SHP77 (cell line): ENCODE measurements around the gene ZNF362.

Experiments used
- DNase-seq, 2 experiments: peaks; one replicate each; lab custom pipeline; 2025; lab: John Stamatoyannopoulos, UW

ZNF362 gene

DNA sequence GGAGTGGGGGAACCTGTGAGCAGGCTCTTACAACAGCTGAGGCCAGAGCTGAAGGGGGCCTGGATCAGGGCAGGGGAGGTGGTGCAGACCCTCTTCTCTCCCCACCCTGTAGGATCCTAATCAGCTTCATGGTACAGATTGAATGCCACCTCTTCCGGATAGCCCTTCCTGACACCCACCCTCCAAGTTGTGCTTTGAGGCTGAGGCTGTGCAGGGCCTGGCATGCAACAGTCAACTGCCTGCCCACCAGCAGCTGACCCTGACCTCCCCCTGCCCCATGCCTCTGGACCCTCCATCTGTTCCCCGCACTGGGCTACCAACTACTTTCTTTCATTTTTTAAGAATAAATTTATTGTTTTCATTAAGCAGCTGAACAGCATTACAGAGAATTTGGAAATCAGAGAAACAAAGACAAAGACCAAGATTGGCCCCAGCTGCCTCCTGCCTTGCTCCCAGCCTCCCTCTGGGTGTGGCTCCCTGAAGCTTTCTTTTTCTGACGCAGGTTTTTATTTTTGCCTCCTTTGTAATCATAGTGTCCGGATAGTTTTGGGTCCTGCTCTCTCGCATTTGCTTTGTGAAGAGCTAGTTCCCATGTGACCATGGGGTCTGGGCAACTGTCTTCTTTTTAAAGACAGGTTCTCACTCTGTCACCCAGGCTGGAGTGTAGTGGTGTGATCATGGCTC is 12.8 kb downstream of the ZNF362 start:
- DNase-seq: no peak

DNA sequence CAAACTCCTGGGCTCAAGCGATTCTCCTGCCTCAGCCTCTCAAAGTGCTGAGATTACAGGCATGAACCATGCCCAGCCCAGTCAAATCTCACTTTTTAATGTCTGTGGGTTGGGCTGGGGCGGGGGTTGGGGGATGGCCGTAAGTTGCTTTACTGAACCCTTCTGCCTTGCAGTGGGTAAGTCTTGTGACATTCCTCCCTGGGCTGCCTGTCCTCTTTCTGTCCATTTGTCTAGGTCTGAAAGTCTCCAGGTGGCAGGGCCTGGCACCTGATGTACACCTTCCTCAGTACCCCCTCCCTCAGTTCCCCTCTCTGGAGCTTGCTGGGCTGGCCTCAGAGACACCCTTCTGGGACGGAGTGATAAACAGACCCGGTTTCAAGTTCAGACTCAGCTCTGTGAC is 13.3 kb downstream of the ZNF362 start:
- DNase-seq: no peak

DNA sequence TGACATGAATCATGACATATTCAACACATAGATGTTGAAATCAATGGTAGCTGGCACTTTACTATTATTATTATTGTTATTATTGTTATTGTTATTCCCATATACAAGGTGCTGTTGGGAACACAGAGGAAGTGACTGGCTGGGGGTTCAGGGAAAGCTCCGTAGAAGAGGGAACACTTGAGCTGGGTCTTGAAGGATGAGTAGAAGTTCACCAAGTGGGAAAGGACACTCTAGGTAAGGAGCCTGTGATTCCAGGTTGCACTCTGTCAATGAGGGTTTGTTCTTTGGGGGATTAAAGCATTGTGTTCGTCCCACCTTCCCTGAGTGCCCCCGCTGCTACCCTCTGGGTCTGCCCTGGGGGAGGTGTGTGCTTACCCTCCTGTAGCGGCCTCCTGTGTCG is 14.1 kb downstream of the ZNF362 start:
- DNase-seq: no peak

DNA sequence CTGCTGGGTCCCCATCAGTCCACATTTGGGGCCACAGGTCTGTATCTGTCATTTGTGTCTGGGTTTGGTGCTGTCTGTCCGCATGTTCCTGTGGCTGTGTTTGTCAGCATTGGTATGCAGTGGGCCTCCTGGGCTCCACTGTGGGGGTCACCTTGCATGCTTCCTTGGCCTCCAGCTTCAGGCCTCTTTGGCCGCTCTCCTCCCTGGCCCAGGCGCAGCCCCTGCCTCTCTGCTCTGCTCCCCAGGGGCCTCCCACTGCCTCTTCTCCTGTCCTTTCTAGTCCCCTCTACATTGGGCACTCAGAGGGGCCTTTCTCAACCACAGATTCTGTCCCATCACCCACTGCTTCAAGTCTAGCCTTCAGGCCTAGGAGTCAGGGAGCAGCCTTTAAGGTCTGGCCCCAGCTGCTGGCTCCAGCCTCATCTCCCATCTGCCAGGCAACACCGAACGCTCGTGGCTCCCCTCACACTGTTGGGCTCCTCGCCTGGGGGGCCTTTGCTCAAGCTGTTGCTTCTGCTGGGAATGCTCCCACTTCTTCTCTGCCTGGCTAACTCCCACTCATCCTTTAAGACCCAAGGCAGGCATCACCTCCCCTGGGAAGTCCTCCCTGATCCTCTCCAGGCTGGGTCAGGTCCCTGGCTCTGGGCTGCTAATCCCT is 14.6 kb downstream of the ZNF362 start:
- DNase-seq: no peak

DNA sequence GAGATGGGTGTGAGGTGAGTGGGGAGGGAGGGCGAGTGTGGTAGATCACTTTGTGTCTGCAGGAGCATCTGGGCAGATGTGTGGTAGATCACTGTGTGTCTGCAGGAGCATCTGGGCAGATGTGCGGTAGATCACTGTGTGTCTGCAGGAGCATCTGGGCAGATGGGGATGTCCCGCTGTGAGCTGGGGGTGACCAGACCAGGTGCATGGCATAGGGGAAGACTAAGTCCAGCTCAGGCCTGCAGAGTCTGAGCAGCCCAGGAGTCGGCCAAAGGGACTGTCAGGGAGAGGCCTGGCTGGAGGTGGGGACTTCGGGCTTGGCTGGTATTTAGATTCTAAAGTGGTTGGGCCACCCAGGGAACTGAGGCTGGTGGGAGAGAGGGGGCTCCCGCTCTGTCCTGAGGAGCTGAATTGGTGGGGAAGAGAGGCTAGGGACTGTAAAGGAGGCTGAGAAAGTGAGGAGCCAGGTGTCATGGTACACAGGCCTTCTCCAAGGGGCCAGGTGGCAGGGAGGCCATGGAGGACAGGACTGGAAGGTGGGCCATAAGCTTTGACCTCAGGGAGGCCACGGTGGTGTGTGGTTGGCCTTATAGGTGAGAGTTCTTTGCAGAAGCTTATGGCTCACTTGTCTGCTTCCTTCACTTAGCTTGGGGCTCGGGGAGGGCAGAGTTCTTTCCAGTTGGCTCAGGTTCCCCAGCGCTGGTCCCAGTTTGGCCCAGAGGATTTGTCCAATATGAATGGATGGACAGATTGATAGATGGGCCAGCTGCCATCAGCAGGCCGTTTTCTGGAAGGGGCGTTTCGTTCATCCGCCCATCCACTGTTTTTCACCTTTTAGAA is 15.6 kb downstream of the ZNF362 start:
- DNase-seq: no peak

DNA sequence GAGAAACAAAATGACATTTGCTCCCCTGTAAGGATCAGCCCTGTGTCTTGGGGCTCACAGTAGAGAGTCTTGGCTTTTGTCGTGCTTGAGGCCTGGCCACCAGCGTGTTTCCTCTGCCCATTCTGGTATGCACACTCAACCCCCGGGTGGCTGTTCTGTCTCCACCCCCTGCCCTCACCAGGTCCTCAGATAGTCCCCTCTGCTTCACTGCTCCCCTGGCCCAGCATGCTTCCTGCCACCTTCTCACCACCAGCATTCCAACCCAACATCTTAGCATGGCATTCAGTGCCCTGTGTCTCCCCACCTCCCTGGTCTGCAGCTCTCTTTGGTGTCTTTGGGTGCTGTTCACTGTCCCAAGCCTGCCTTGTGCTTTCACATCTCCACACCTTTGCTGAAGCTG is 16.2 kb downstream of the ZNF362 start:
- DNase-seq: no peak

DNA sequence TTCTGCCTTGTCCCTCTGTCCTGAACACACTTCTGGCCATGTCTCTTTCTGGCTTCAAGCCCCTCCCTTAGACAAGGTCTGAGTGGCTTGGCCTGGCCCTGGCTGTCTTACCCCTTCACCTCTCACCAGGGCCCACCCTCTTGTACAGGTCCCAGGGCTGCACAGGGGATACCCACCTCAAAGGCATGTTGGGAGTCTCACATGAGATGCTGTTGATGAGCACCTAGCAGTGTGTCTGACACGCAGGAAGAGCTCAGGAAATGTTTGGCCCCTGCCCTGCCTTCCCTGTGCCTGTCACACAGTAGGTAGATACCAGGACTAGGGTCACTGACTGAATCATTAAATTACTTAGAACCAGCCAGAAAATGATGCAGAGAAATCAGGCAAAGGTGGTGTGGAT is 16.6 kb downstream of the ZNF362 start:
- no peak for DNase-seq

DNA sequence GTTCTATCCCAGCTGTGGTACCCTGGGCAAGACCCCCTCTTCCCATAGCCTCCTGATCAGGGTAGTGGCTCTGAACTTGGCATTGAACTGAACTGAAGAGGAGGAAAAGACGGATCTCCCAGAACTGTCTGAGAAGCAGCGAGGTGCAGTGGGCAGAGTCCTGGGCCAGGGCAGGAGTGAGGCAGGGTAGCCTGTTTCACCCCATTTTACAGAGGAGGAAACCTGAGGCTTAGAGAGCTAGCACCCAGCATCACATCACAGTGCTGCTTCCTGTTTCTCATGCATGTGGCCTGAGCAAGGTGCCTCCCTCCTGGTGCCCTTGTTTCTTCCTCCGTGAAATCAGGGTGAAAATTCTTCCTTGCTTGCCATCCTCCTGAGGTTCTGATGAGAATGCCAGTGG is 17.1 kb downstream of the ZNF362 start:
- DNase-seq: no peak

DNA sequence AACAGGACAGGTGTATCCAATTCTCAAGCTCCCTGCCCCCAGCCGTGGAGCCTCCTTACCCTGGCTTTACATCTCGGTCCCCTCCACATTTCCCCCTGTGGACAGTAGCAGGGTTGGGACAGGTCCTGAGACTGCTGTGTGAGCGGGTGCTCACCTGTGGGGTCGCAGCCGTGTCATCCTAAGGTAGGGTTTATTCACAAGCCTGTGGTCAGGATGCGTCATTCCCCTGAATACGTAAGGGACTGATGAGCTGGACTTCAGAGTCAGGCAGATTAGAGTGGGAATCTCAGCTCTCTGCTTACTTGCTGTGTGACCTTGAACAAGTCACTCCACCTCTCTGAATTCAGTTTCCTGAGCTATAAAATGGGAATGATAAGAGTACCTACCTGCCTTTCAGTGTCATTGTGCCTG is 17.7 kb downstream of the ZNF362 start:
- no peak for DNase-seq

DNA sequence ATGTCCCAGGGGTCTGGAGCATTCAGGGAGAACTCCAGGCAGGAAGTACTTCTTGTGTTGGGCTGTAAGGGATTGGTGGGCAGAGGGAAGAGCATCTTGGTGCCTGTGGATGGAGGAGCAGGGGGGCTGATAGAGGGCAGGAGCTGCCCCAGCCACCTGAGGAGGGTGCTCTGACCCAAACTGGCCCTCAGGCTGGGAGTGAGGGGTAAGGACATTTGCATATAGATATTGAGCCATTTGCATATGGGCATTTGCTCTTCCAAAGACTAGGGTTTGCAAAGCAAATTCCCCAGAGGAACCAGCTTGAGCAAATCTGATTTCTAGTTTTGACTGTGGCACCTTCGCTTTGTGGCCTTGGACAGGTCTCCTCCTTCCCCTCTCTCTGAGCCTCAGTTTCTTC is 18.2 kb downstream of the ZNF362 start:
- DNase-seq: no peak

DNA sequence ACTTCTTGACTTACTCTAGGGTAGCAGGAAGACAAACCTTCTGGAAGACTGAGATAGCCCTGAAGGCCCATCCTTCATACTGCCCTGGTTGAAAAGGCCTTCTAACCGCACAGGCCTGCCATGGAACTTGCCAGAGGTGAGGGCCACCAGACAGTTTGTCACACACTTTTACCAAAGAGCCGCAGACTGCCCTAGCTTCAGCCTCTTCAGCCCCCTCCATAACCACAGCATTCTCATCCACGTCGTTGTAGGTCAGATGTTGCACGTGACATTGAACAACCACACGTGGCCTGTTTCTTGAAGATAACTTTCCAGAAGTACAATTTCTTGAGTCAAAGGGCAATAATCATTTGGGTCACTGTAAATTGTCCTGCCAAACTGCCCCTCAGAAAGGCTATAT is 18.9 kb downstream of the ZNF362 start:
- no peak for DNase-seq

DNA sequence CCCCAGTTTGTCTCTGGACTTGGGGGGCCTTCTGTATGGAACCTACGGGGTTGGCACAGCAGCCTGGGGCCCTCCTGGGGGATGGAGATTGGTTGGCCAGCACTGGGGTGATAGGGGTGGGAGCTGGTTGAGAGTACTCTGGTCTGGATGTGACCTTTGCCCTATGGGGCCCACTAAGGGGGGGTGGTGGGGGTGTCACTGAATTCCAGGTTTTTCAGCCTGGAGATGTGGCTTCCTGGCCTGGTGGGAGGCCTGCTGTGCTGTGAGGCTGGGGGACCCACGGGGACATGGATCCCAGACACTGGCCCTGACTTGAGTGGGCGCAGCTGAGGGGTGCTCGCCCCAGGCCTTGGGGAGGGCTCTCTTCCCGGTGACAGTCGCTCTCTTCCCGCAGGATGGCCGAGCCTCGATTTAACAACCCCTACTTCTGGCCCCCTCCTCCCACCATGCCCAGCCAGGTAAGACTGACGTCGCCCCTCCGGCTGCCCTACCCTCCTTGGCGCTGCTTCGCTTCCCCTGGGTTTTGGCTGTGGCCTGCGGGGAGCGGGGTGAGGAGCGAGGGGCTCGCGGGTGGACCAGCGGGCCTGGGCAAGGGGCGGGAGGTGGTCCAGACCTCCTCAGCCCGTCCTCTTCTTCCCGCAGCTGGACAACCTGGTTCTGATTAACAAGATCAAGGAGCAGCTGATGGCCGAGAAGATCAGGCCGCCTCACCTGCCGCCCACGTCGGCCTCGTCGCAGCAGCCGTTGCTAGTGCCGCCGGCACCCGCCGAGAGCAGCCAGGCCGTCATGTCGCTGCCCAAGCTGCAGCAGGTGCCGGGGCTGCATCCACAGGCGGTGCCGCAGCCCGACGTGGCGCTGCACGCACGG is 19.6 kb downstream of the ZNF362 start:
- DNase-seq: no peak

DNA sequence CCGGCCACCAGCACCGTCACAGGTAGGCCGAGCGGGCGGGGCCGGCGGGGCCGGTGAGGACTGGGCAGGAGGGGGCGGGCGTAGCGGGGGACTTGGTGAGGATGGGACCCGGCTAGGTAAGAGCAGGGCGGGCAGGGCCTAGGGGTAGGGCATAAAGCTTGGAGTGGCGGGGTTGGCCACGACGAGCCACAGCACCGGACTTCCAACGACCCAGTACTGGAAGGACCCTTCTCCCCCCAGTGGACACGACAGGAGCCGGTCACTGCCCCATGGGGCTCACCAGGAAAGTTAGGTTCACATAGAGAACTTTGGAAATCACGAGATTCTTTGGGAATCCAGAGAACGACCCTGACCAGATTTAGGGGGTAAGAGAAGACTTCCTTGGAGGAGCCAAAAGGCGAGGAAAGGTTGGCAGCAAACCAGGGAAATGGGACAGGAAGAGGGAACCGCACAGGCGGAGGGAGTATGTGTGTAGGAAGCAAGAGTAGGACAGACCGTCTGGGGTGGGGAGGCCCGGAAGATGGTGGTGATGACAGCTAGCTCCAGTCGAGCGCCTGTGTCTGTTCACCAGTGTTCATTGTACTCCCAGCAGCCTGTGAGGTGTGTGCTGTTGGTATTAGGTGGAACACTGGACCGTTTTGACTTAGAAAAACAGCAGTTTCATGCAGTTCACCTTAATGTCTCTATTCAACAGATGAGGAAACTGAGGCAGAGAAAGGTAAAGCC is 20.4 kb downstream of the ZNF362 start:
- DNase-seq: no peak

DNA sequence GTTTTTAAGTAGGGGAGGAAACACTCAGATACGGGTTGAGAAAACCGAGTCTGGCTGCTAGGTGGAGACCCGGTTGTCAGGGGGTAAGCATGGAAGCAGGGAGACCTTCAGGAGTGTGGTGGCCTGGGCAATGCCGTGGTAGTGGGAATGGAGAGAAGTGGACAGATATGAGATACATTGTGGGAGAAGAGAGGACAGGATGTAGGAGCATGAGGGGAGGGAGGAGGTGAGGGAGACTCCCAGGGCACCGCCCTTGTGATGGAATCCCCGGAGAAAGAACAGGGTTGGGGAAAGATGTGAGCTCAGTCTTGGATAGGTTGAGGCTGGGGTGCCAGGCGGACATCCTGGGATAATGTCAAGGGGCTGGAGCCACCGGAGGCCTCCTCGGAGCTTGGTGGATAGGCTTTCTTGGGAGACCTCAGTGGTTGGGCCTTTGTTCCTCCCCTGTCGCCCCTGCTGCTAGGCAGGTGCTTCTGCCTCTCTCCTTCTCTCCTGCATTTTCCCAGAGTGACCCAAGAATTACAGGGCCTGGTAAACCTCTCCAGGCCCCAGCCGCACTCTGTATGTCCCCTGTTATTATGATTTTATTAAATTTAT is 21.3 kb downstream of the ZNF362 start:
- DNase-seq: no peak

DNA sequence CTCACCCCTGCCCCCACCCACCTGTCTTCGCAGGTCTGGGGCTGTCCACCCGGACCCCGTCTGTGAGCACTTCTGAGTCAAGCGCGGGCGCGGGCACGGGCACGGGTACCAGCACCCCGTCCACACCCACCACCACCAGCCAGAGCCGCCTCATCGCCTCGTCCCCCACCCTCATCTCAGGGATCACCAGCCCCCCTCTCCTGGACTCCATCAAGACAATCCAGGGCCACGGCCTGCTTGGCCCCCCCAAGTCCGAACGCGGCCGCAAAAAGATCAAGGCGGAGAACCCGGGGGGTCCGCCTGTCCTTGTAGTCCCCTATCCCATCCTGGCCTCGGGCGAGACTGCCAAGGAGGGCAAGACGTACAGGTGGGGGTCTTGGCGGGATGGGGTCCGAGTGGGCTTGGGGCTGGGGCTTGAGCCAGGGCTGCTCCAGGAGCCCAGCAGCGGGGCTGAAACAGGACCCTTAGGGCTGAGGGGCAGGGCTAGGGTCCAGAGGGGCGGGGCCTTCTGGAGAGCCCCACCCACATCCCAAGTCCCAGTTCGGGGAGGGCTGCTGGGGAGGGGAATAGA is 23.9 kb downstream of the ZNF362 start:
- DNase-seq: no peak

DNA sequence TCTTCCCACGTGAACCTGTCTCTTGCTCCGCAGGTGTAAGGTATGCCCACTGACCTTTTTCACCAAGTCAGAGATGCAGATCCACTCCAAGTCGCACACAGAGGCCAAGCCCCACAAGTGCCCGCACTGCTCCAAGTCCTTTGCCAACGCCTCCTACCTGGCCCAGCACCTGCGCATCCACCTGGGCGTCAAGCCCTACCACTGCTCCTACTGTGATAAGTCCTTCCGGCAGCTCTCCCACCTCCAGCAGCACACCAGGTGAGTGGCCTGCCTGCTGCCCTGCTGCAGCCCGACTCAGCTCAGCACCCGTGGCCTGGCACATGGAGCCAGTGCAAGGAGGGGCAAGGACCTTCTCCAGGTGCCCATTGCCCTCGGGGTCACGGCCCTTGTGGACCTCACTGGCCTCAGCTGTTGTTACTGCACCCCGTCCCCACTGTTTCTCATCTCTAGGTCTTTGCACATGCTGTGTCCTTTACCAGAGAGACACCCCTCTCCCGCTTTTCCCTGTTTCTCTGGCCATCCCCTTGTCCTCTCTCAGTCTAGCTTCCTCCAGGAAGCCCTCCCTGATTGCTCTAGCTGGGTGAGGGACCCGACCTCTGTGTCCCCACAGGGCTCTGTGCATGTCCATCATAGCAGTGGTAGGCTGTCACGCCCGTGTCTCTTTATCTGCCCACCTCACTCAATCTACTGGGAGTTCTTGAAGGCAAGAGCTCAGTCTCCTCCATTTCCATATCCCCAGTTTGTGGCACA is 25.4 kb downstream of the ZNF362 start:
- DNase-seq: no peak

DNA sequence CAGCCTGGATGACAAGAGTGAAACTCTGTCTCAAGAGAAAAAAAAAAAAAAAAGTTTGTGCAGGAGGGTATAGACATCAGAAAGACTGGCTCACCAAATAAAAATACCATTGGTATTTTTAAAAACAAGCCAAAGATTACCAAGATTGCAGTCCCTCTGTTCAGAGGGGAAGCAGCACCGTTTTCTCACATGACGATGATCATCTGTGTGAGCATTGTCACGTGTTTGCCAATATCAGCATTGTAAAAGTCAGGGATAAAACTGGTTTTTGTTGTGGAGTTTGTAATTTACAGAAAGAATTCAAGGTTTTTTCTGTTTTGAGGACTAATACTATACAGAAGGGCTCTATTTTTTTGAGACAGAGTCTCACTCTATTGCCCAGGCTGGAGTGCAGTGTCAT is 26.5 kb downstream of the ZNF362 start:
- no peak for DNase-seq

DNA sequence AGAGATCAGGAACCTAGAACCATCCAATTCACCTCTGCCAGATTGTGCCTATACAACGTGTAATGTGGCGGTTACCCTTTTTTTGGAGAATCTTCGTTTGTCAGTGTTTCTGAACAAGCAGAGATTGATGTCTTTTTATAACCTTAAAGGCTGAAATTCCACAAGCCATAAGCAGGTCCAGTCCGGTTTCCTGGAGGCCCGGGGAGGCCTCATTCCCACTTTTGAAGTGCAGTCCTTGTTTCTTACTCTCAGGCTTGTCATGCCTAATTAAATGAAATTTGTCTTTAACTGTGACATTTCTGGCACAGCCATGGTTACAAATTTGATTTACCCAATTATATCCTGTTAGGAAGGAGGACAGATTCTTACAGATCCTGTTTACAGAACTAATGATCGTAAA is 27.8 kb downstream of the ZNF362 start:
- DNase-seq: no peak

DNA sequence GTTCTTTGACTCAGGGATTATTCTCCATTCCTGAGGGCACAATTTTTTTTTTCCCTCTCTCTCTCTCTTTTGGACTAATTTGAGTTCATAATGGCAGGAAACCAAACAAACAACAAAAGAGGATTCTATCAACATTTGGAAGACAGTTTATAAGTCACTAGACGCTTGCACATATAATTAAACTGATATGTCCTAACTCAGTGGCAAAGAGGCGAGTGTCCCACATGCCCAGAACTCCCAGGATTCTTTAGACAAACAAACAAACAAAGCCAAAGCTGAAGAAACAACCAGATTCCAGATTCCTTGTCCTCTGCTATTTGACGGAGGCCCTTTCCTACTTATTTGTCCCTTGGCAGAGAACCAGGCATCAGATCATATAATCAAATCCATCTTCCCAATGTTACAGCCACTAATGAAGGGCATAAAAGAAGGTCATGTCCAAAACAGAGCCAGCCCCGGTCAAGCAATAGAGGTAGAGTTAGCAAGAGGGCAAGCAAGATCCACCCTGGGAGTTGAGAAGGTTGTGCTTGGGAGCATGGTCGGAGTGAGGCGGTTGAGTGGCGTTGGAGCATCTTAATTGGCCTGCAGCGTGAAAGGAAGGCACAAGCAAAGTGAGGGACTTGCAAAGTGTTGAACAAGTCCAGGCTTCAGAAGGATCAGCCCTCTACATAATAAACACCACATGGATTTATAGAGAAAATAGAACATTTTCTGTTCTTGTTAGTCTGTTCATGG is 30.3 kb downstream of the ZNF362 start:
- DNase-seq: no peak
